ENCODE results near the gene RASA3. TPM values are rescaled to one million over a fixed set of nuclear protein-coding genes. Genes with fewer than 3 reads are reported as not detected.
"Not testable (repeated sequence)": the region's sequence is repeated elsewhere in the genome, so short reads cannot be mapped to it uniquely, and the experiment has no call there.

RASA3 gene
- total RNA-seq, 2 experiments from 2014 or later = 65.6 to 73.9 TPM

GRCh38 chr13:114152285-114152645, 19.8 kb upstream of the RASA3 start:
- Mint-ChIP-seq H3K9me3 (peaks cover 3% of the 10 kb centered on the region), H3K27me3 (peaks cover 16% of the 10 kb centered on the region), H3K27ac (peak overlapping the region; percentile 52), H3K4me3 (no peak overlapping the region), H3K36me3 (peaks cover 4% of the 10 kb centered on the region), H3K4me1 (peaks cover 42% of the 10 kb centered on the region)
- DNase-seq = no peak
- POLR2A ChIA-PET = interaction anchor here (1.6 kb wide), 1 partner anchor 12 kb away, joined by 4 read pairs; no protein-coding TSS in a partner anchor
- ATAC-seq (ENCODE audit: low read depth) = no peak

- POLR2A ChIA-PET = interaction anchor here (0.6 to 1.6 kb wide), 2 partner anchors 12 to 22 kb away, joined by 3 to 4 read pairs; no protein-coding TSS in a partner anchor
- no peak for ATAC-seq (ENCODE audit: low read depth)
- Mint-ChIP-seq H3K36me3 (peaks cover 4% of the 10 kb centered on the region), H3K4me1 (peaks cover 46% of the 10 kb centered on the region), H3K4me3 (peak overlapping the region; percentile 31), H3K27me3 (peaks cover 16% of the 10 kb centered on the region), H3K27ac (peak overlapping the region; percentile 27), H3K9me3 (peaks cover 3% of the 10 kb centered on the region)
- DNase-seq = peak; percentile 38
These were observed 19.3 kb upstream of the RASA3 start for GRCh38 chr13:114151565-114152284.

GRCh38 chr13:114151031-114151430, 18.6 kb upstream of the RASA3 start:
- Mint-ChIP-seq H3K4me3 (peak overlapping the region; percentile 31), H3K4me1 (peaks cover 47% of the 10 kb centered on the region), H3K27me3 (peaks cover 16% of the 10 kb centered on the region), H3K36me3 (peaks cover 4% of the 10 kb centered on the region), H3K27ac (peak overlapping the region; percentile 27), H3K9me3 (peaks cover 3% of the 10 kb centered on the region)
- DNase-seq (peak; percentile 29), ATAC-seq (ENCODE audit: low read depth) (no peak)
- POLR2A ChIA-PET = interaction anchor here (0.6 to 1.6 kb wide), 2 partner anchors 11 to 21 kb away, joined by 3 to 4 read pairs; no protein-coding TSS in a partner anchor

GRCh38 chr13:114149774-114150740, 17.6 kb upstream of the RASA3 start:
- peaks cover 4% of the 10 kb centered on the region for H3K36me3 Mint-ChIP-seq
- ATAC-seq (ENCODE audit: low read depth) = no peak
- peaks cover 3% of the 10 kb centered on the region for H3K9me3 Mint-ChIP-seq
- POLR2A ChIA-PET = interaction anchor here (0.5 kb wide), 1 partner anchor 9 kb away, joined by 3 read pairs; no protein-coding TSS in a partner anchor
- peak; percentile 26 for DNase-seq
- H3K27me3 Mint-ChIP-seq = peaks cover 23% of the 10 kb centered on the region
- H3K4me3 Mint-ChIP-seq = no peak overlapping the region
- peak overlapping the region; percentile 80 for H3K27ac Mint-ChIP-seq
- peaks cover 57% of the 10 kb centered on the region for H3K4me1 Mint-ChIP-seq

GRCh38 chr13:114148886-114149285, 16.5 kb upstream of the RASA3 start:
- DNase-seq; ATAC-seq (ENCODE audit: low read depth); H3K9me3 Mint-ChIP-seq; H3K36me3 Mint-ChIP-seq: not testable (repeated sequence)
- Mint-ChIP-seq H3K4me1 (peaks cover 55% of the 10 kb centered on the region), H3K27ac (peak overlapping the region; percentile 84), H3K27me3 (peaks cover 24% of the 10 kb centered on the region), H3K4me3 (peak overlapping the region; percentile 72)
- POLR2A ChIA-PET = interaction anchor here (0.8 to 1.6 kb wide), 8 partner anchors 9 to 83 kb away, joined by 3 to 24 read pairs (median 4); no protein-coding TSS in a partner anchor

GRCh38 chr13:114148521-114148855, 16.1 kb upstream of the RASA3 start:
- H3K27me3 Mint-ChIP-seq = peaks cover 23% of the 10 kb centered on the region
- POLR2A ChIA-PET = interaction anchor here (0.8 to 1.6 kb wide), 8 partner anchors 8 to 83 kb away, joined by 3 to 24 read pairs (median 4); no protein-coding TSS in a partner anchor
- H3K36me3 Mint-ChIP-seq = peaks cover 3% of the 10 kb centered on the region

GRCh38 chr13:114147803-114148520, 15.5 kb upstream of the RASA3 start:
- peaks cover 2% of the 10 kb centered on the region for H3K36me3 Mint-ChIP-seq
- POLR2A ChIA-PET = interaction anchor here (0.8 to 1.6 kb wide), 8 partner anchors 8 to 82 kb away, joined by 3 to 24 read pairs (median 4); no protein-coding TSS in a partner anchor
- DNase-seq = no peak

More at GRCh38 chr13:114148521-114148855, 16.1 kb upstream of the RASA3 start:
- Mint-ChIP-seq H3K9me3 (peaks cover 2% of the 10 kb centered on the region), H3K4me3 (peak overlapping the region; percentile 72), H3K4me1 (peaks cover 51% of the 10 kb centered on the region), H3K27ac (peak overlapping the region; percentile 84)
- DNase-seq (peak; percentile 85), ATAC-seq (ENCODE audit: low read depth) (peak; percentile 88)

GRCh38 chr13:114146629-114147028, 14.2 kb upstream of the RASA3 start:
- POLR2A ChIA-PET = interaction anchor here (1.0 kb wide), 1 partner anchor 16 kb away, joined by 5 read pairs; no protein-coding TSS in a partner anchor
- H3K27me3 Mint-ChIP-seq = peaks cover 20% of the 10 kb centered on the region

More at GRCh38 chr13:114147803-114148520, 15.5 kb upstream of the RASA3 start:
- Mint-ChIP-seq H3K9me3 (no peaks in the 10 kb centered on the region), H3K27me3 (peaks cover 20% of the 10 kb centered on the region), H3K4me3 (peak overlapping the region; percentile 72), H3K27ac (peak overlapping the region; percentile 84), H3K4me1 (peaks cover 48% of the 10 kb centered on the region)
- peak; percentile 43 for ATAC-seq (ENCODE audit: low read depth)

GRCh38 chr13:114146173-114146572, 13.8 kb upstream of the RASA3 start:
- no peaks in the 10 kb centered on the region for H3K9me3 Mint-ChIP-seq
- no peak overlapping the region for H3K27ac Mint-ChIP-seq
- H3K4me3 Mint-ChIP-seq = no peak overlapping the region
- ATAC-seq (ENCODE audit: low read depth) (no peak), DNase-seq (no peak)
- POLR2A ChIA-PET = interaction anchor here (1.0 kb wide), 1 partner anchor 15 kb away, joined by 5 read pairs; no protein-coding TSS in a partner anchor
- H3K4me1 Mint-ChIP-seq = peaks cover 46% of the 10 kb centered on the region
- peaks cover 16% of the 10 kb centered on the region for H3K27me3 Mint-ChIP-seq
- peaks cover 2% of the 10 kb centered on the region for H3K36me3 Mint-ChIP-seq

More at GRCh38 chr13:114146629-114147028, 14.2 kb upstream of the RASA3 start:
- ATAC-seq (ENCODE audit: low read depth) (no peak), DNase-seq (peak; percentile 34)
- H3K9me3 Mint-ChIP-seq = no peaks in the 10 kb centered on the region
- H3K4me3 Mint-ChIP-seq = no peak overlapping the region
- H3K36me3 Mint-ChIP-seq = peaks cover 2% of the 10 kb centered on the region
- H3K27ac Mint-ChIP-seq = peak overlapping the region; percentile 27
- H3K4me1 Mint-ChIP-seq = peaks cover 48% of the 10 kb centered on the region

- POLR2A ChIA-PET = interaction anchor here (1.0 kb wide), 1 partner anchor 15 kb away, joined by 5 read pairs; no protein-coding TSS in a partner anchor
- H3K27ac Mint-ChIP-seq = no peak overlapping the region
- peaks cover 16% of the 10 kb centered on the region for H3K27me3 Mint-ChIP-seq
- no peak overlapping the region for H3K4me3 Mint-ChIP-seq
- peaks cover 46% of the 10 kb centered on the region for H3K4me1 Mint-ChIP-seq
- H3K9me3 Mint-ChIP-seq = no peaks in the 10 kb centered on the region
- H3K36me3 Mint-ChIP-seq = peaks cover 2% of the 10 kb centered on the region
- ATAC-seq (ENCODE audit: low read depth) = no peak
- peak; percentile 26 for DNase-seq
These were observed 13.3 kb upstream of the RASA3 start for GRCh38 chr13:114145722-114146121.

GRCh38 chr13:114145256-114145655, 12.8 kb upstream of the RASA3 start:
- POLR2A ChIA-PET = interaction anchor here (0.8 kb wide), 1 partner anchor 9 kb away, joined by 3 read pairs; no protein-coding TSS in a partner anchor
- Mint-ChIP-seq H3K4me3 (no peak overlapping the region), H3K4me1 (peaks cover 42% of the 10 kb centered on the region), H3K9me3 (no peaks in the 10 kb centered on the region), H3K27me3 (peaks cover 16% of the 10 kb centered on the region), H3K27ac (peak overlapping the region; percentile 72), H3K36me3 (peaks cover 2% of the 10 kb centered on the region)
- DNase-seq (peak; percentile 27), ATAC-seq (ENCODE audit: low read depth) (no peak)

- peaks cover 41% of the 10 kb centered on the region for H3K4me1 Mint-ChIP-seq
- H3K4me3 Mint-ChIP-seq = no peak overlapping the region
- peak overlapping the region; percentile 72 for H3K27ac Mint-ChIP-seq
- H3K9me3 Mint-ChIP-seq = no peaks in the 10 kb centered on the region
- ATAC-seq (ENCODE audit: low read depth) (no peak), DNase-seq (peak; percentile 30)
- POLR2A ChIA-PET = interaction anchor here (0.8 kb wide), 1 partner anchor 10 kb away, joined by 3 read pairs; no protein-coding TSS in a partner anchor
- H3K27me3 Mint-ChIP-seq = peaks cover 16% of the 10 kb centered on the region
- H3K36me3 Mint-ChIP-seq = peaks cover 2% of the 10 kb centered on the region
These were observed 12.3 kb upstream of the RASA3 start for GRCh38 chr13:114144606-114145244.

Data from activated naive CD8-positive, alpha-beta T cell treated with anti-CD3 and anti-CD28 coated beads, Interleukin-2, amount 10 ng/mL, durations not matched to agents 7 days and 5 days (primary cell).